ENCODE results near the gene SRPX2. TPM values are rescaled to one million over a fixed set of nuclear protein-coding genes. Genes with fewer than 3 reads are reported as not detected.

The SRPX2 gene
- total RNA-seq, 1 donor from 2014 or later: 10.8 TPM

GRCh38 chrX:100625985-100626491 lies 18.0 kb upstream of the SRPX2 start:
- Mint-ChIP-seq H3K36me3 (ENCODE audit: low read depth) (peaks cover 4% of the 10 kb centered on the region), H3K9me3 (ENCODE audit: low read depth) (no peaks in the 10 kb centered on the region), H3K27me3 (ENCODE audit: low read depth) (no peaks in the 10 kb centered on the region), H3K27ac (ENCODE audit: unreplicated experiment) (no peak overlapping the region), H3K4me1 (ENCODE audit: low read depth) (no peaks in the 10 kb centered on the region), H3K4me3 (ENCODE audit: unreplicated experiment) (no peak overlapping the region)
- no peak for DNase-seq (ENCODE audit: low spot score)
- TF ChIP-seq CTCF (IDR thresholded peaks at IDR 0.05): no peak

GRCh38 chrX:100635040-100635439 lies 9.0 kb upstream of the SRPX2 start:
- no peak for DNase-seq (ENCODE audit: low spot score)
- TF ChIP-seq CTCF (IDR thresholded peaks at IDR 0.05): no peak
- no peaks in the 10 kb centered on the region for H3K27me3 Mint-ChIP-seq (ENCODE audit: low read depth)
- H3K9me3 Mint-ChIP-seq (ENCODE audit: low read depth): no peaks in the 10 kb centered on the region
- no peak overlapping the region for H3K4me3 Mint-ChIP-seq (ENCODE audit: unreplicated experiment)
- H3K4me1 Mint-ChIP-seq (ENCODE audit: low read depth): peaks cover 21% of the 10 kb centered on the region
- no peak overlapping the region for H3K27ac Mint-ChIP-seq (ENCODE audit: unreplicated experiment)
- peaks cover 4% of the 10 kb centered on the region for H3K36me3 Mint-ChIP-seq (ENCODE audit: low read depth)

GRCh38 chrX:100635989-100636320 lies 8.0 kb upstream of the SRPX2 start:
- Mint-ChIP-seq H3K36me3 (ENCODE audit: low read depth) (no peaks in the 10 kb centered on the region), H3K27ac (ENCODE audit: unreplicated experiment) (no peak overlapping the region), H3K4me1 (ENCODE audit: low read depth) (peaks cover 21% of the 10 kb centered on the region), H3K27me3 (ENCODE audit: low read depth) (no peaks in the 10 kb centered on the region), H3K9me3 (ENCODE audit: low read depth) (peaks cover 3% of the 10 kb centered on the region), H3K4me3 (ENCODE audit: unreplicated experiment) (peak overlapping the region; percentile 95)
- no peak for TF ChIP-seq CTCF (IDR thresholded peaks at IDR 0.05)
- no peak for DNase-seq (ENCODE audit: low spot score)

GRCh38 chrX:100636321-100636991 lies 7.5 kb upstream of the SRPX2 start, which contains the start of gene TSPAN6:
Gene TSPAN6 (minus strand): TSS chrX:100636806. CDS start chrX:100636694, 112 bp downstream.
- Mint-ChIP-seq H3K27me3 (ENCODE audit: low read depth) (no peaks in the 10 kb centered on the region), H3K36me3 (ENCODE audit: low read depth) (no peaks in the 10 kb centered on the region), H3K9me3 (ENCODE audit: low read depth) (peaks cover 4% of the 10 kb centered on the region), H3K4me3 (ENCODE audit: unreplicated experiment) (peak within 1 kb of the TSS; percentile 95), H3K4me1 (ENCODE audit: low read depth) (peaks cover 21% of the 10 kb centered on the region), H3K27ac (ENCODE audit: unreplicated experiment) (peak within 1 kb of the TSS; percentile 94)
- no peak for DNase-seq (ENCODE audit: low spot score)
- TF ChIP-seq CTCF (IDR thresholded peaks at IDR 0.05): peak; percentile 83

- TF ChIP-seq CTCF (IDR thresholded peaks at IDR 0.05): no peak
- H3K4me3 Mint-ChIP-seq (ENCODE audit: unreplicated experiment): no peak overlapping the region
- no peak overlapping the region for H3K27ac Mint-ChIP-seq (ENCODE audit: unreplicated experiment)
- peaks cover 6% of the 10 kb centered on the region for H3K9me3 Mint-ChIP-seq (ENCODE audit: low read depth)
- no peaks in the 10 kb centered on the region for H3K27me3 Mint-ChIP-seq (ENCODE audit: low read depth)
- peaks cover 46% of the 10 kb centered on the region for H3K4me1 Mint-ChIP-seq (ENCODE audit: low read depth)
- no peaks in the 10 kb centered on the region for H3K36me3 Mint-ChIP-seq (ENCODE audit: low read depth)
- no peak for DNase-seq (ENCODE audit: low spot score)
Measured at GRCh38 chrX:100642290-100642689, 1.7 kb upstream of the SRPX2 start.
